Stimulated activated CD4-positive, alpha-beta T cell treated with anti-CD3 and anti-CD28 coated beads, Interleukin-15, amount 100 ng/mL, for 24 hours (primary cell): ENCODE data around the gene REG1A.

ENCODE experiments used
- DNase-seq: peaks from one replicate; pipeline ENCODE4 v3.0.0-alpha.2; 2020

REG1A gene

DNA sequence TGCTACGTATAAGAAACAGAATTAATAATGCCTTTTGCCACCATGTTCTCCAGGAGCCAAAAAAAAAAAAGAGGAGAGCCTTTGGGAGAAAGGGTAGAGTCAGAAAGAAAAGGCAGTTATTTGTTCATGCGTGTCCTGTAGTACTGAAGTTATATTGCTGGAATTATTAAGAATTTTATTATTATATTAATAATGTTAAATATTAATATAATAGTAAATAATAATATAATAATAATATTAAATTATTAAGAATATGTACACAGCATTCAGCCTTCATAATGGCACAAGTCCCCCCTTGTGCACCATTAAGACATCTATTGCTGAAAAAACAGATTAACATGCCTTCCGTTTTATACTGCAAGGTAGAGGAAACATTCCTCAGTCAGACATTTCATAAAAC is 8.1 kb downstream of the REG1A start:
- DNase-seq = no peak

- DNase-seq = no peak
Observed at GRCh38 chr2:79129260-79129659, 9.0 kb downstream of the REG1A start.

GRCh38 chr2:79129804-79130203 is 9.5 kb downstream of the REG1A start:
- no peak for DNase-seq

DNA sequence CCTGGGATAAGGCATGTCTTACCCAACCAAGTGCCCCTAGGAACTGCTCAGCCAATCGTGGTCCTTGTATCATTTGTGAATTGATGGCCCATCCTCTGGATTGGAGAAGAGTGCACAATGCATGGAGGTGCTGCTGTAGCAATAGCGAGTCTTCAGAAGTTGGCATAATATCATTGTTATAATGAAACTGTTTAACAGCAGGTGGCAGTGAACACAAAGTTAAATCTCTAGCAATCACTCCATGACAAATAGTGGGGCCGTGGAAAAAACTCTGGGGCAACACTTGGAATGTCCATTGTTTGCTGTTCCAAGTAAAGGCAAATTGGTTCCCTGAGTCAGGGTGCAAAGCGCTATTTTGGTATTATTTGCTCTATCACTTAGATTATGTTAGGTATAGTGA is 11.4 kb downstream of the REG1A start:
- DNase-seq = no peak

DNA sequence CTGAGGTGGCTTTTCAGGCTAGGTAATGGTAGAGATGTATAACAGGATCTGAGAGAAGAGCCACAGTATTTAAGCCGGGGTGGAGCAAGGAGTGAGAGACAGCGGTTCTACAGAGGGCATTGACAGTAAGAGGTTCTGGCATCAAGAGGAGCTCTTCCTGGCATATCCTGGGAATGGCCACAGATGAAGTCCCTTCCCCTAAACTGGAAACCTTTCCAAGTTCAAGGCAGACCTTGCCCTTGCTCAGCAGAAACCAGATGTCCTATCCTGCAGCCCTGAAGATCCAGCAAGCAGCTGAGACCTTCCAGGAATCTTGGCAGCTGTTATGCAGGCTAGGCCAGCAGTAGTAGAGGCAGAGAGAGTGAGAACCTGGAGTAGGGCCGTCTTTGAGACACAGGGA is 18.1 kb downstream of the REG1A start:
- DNase-seq = no peak

DNA sequence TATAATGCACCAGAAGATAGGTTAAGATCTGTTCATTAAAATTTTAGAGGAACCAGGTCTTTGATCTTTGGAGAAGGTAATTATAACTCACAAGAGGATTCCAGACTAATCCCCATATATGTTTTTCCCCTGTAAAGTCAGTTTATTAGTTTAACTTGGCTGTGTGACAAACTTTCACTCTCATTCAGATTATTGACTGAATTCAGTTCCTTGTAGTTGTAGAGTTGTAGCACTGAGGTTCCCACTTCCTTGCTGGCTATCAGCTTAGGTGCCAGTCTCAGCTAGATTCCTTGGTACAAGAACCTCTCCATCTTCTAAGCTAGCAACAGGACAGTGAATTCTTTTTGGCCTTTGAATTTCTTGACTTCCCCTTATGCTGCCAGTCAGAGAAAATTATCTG is 19.1 kb downstream of the REG1A start:
- no peak for DNase-seq

DNA sequence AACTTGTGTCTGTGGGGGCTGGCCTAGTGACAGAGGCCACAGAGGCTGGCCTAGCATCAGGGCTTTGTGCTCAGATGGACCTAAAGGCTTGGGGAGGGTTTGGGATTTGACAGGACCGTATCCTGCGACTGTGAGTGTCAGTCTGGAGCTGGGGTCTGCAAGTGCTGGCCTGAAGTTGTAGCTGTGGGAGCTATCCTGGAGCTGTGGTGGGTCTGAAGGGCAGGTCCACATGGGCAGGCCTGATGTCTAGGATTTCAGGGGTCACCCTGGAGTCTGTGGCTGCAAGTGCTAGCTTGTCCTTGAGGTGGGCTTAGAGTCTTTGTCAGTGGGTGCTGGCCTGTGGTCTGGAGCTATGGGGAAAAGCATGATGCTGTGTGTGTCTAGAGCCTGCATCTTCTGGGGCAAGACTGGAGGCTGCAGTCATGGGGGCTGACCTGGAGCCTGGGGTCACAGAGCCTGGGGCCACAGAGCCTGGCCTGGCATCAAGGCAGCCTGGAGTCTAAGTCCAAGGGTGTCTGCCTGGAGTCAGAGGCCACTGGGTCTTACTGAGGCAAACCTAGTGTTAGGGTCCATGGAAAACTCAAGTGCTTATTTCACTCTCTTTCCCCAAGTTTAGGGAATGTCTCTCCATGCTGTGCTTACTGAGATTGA is 35.7 kb downstream of the REG1A start:
- DNase-seq = no peak

GRCh38 chr2:79159030-79159429 is 38.7 kb downstream of the REG1A start:
- no peak for DNase-seq

GRCh38 chr2:79159653-79160052 is 39.4 kb downstream of the REG1A start, which contains the start of gene REG3A:
Gene REG3A (minus strand): TSS chr2:79159753. CDS start chr2:79159405, 348 bp downstream.
- DNase-seq = no peak

DNA sequence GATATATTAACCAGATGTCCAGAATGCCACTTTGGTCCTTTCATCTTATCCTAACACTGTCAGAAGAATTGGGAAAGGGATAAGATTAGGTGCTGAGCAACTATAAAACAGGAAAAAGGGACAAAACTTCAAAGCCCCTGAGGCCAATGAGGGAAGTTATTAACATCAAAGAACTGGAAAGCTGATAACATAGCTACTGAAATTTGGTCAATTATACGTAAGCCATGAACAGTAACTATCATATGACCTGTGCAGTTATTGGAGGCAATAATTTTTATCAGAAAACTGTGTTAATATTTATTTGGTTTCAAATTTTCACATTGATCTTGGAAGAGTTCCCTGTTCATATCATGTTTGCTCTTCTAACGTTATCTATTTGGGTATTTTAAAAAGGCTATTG is 41.8 kb downstream of the REG1A start:
- DNase-seq = no peak

GRCh38 chr2:79162801-79163200 is 42.5 kb downstream of the REG1A start:
- no peak for DNase-seq

DNA sequence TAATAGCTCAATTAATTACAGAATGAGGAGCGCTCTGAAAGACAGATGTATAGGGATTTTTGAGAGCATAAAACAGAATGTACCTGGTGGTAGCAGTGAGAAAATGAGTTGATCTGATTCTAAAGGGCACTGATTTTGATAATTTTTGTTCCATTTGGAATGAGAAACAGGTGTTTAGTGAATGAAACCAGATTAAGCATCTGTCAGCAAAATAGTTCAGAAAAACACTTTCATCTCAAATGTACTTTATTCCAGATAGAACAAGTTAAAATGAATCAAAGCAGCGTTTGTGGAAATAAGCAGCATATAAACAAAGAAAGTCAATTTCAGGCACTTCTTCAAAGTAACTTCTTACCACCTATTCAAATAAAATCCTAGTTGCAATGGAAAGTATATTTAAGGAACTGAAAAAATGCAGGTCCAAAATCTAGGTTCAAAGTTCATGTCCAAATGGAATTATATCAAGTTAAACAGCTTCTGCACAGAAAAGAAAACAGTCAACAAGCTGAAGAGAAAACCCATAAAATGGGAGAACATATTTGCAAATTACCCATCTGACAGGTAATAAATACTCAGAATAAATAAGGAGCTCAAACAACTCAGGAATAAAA is 51.2 kb downstream of the REG1A start:
- no peak for DNase-seq
